MCF 10A (cell line): ENCODE data around the gene GLI1. TPM values are rescaled to one million over a fixed set of nuclear protein-coding genes. Genes with fewer than 3 reads are reported as not detected.
A peak's percentile ranks its signal among the peaks of the same experiment; 100 is the strongest.

Experiments used
- BruUV-seq: library from RNA; stranded (reverse); fragments of 400-500 nt; replicated peaks from 2 replicates; lab custom pipeline; 2021; lab: Mats Ljungman, UMichigan
- CTCF ChIA-PET: fragments of 300-600 bp; sonication (Branson Sonifier 250); formaldehyde crosslinking; extraction: SDS; loops from one replicate; lab custom pipeline; 2021; ENCODE audit warnings: antibody characterized with exemption, inconsistent platforms; lab: Yijun Ruan, JAX
- POLR2A ChIA-PET: fragments of 300-600, 350-650 bp; sonication (Branson Sonifier 250); formaldehyde crosslinking; extraction: SDS; loops from one replicate; lab custom pipeline; 2020; ENCODE audit warnings: antibody characterized with exemption, inconsistent platforms; lab: Yijun Ruan, JAX
- DNase-seq: peaks from one replicate; pipeline ENCODE4 v3.0.0-alpha.2; 2018; ENCODE audit not compliant: unreplicated experiment
- H3K27ac Mint-ChIP-seq: one replicate; pipeline ENCODE4 v1.8.0; 2022; ENCODE audit warnings: mild to moderate bottlenecking, low read depth, mixed read lengths; ENCODE audit not compliant: unreplicated experiment
- H3K27me3 Mint-ChIP-seq: one replicate; pipeline ENCODE4 v1.8.0; 2022; ENCODE audit warnings: mixed read lengths; ENCODE audit not compliant: insufficient read depth, unreplicated experiment
- H3K36me3 Mint-ChIP-seq: one replicate; pipeline ENCODE4 v1.8.0; 2022; ENCODE audit warnings: mild to moderate bottlenecking, moderate library complexity, mixed read lengths; ENCODE audit not compliant: insufficient read depth, unreplicated experiment
- H3K4me1 Mint-ChIP-seq: one replicate; pipeline ENCODE4 v1.8.0; 2022; ENCODE audit warnings: mixed read lengths; ENCODE audit not compliant: insufficient read depth, unreplicated experiment
- H3K4me3 Mint-ChIP-seq: one replicate; pipeline ENCODE4 v1.8.0; 2022; ENCODE audit warnings: mild to moderate bottlenecking, moderate library complexity, mixed read lengths; ENCODE audit not compliant: unreplicated experiment
- H3K9me3 Mint-ChIP-seq: one replicate; pipeline ENCODE4 v1.8.0; 2022; ENCODE audit warnings: mixed read lengths; ENCODE audit not compliant: unreplicated experiment
- intact Hi-C: fragments of 100-400 bp; cut with micrococcal nuclease; formaldehyde crosslinking; loops from 2 replicates; pipeline ENCODE4 v1.14.1; 2022
- total RNA-seq: library from RNA; stranded (reverse); gene quantifications from 2 replicates; pipeline ENCODE4 v1.2.3, GENCODE V29; 2022
- TF ChIP-seq, protein P1 (sequence below): fragments of 200-600 bp; IDR thresholded peaks from one replicate; pipeline ENCODE4 v1.8.0; 2022; ENCODE audit warnings: antibody characterized with exemption, mild to moderate bottlenecking; ENCODE audit not compliant: unreplicated experiment

GLI1 gene
- total RNA-seq, 1 experiment from 2014 or later = not detected

DNA sequence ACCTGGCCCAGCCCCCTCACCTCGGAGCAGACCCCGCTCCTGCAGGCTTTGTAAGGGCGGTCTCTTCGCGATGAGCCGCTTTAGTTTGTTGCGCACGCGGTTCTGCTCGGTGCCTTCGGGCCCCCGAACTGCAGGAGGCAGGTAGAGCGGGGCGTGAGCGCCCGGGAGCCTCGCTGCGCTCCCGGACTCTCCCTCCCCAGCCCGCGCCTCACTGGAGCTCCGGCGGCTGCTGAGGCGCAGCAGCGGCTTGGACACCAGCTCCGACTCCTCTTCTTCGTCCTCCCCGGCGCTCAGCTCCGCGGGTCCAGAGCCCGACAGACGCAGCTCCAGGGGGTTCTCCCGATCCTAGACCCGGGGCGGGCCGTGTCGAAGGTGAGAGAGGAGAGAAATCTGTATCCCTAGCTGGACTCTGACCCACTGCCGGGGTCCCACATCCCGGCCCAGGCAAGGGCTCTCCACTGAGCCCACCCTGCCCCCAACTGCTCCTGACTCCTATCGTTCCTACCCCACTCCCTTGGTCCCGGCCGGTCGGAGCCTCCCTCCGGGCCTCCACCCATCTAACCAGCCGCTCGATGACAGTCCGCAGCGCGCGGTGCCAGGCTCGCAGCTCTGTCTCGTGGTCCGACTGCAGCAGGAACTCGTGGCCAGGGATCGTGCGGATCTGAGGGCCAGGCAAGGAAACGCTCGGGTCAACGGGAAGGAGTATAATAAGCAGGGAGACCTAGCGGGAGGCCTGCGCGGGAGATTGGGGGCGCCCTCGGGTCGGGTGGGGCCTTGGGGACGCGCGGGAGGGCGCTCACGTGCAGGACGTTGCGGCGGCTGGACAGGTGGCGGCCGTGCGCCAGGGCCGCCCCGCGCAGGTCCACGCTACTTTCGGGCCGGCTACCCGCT is 15.9 kb downstream of the GLI1 start:
- peaks cover 7% of the 10 kb centered on the region for H3K4me1 Mint-ChIP-seq
- peaks cover 87% of the 10 kb centered on the region for H3K27me3 Mint-ChIP-seq

DNA sequence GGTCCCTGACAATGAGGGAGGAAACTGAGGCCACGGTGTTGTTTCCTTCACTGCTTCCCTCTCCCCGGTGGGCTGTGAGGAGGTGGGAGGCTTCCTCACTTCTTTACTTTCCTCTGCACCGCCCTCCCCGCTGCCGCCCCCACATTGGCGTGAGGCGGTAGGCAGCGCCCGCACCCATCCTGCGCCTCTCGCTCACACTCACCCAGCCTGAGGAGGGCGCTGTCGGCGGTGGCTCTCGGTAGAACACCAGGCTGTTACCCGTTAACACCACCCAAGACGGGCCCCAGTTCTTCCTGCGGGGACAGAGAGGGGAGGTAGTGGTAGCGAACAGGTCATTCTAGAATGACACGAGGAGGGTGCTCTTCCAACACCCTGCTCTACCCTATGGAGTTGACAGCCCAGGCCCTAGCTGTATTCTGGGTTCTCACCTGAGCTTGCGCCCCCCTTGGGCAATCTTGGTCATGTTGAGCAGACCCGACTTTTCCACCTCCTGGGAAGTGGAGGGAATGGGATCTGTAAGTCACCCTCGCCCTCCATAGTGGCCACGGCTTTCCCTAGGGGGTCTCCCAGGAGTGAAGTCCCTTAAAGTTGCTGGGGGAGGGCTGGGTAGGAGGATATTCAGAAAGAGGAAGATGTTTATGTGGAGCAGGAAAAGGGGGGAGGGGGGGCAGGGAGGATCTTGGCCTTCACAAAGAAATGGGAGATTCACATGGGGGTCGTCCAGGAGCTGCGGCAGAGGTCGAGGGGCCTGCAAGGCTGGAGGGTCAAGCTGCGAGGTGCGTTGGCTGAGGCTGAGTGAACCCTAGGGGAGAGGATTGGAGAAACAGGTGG is 16.8 kb downstream of the GLI1 start:
- intact Hi-C loops = no loop called here
- TF ChIP-seq, protein P1, sequence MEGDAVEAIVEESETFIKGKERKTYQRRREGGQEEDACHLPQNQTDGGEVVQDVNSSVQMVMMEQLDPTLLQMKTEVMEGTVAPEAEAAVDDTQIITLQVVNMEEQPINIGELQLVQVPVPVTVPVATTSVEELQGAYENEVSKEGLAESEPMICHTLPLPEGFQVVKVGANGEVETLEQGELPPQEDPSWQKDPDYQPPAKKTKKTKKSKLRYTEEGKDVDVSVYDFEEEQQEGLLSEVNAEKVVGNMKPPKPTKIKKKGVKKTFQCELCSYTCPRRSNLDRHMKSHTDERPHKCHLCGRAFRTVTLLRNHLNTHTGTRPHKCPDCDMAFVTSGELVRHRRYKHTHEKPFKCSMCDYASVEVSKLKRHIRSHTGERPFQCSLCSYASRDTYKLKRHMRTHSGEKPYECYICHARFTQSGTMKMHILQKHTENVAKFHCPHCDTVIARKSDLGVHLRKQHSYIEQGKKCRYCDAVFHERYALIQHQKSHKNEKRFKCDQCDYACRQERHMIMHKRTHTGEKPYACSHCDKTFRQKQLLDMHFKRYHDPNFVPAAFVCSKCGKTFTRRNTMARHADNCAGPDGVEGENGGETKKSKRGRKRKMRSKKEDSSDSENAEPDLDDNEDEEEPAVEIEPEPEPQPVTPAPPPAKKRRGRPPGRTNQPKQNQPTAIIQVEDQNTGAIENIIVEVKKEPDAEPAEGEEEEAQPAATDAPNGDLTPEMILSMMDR = no peak
- no TSS peak for BruUV-seq
- ChIA-PET CTCF (interaction anchor here (0.5 to 1.0 kb wide), 3 partner anchors 11 to 47 kb away, joined by 3 to 4 read pairs (median 3); no protein-coding TSS in a partner anchor), POLR2A (no interaction called here)
- H3K9me3 Mint-ChIP-seq = no peaks in the 10 kb centered on the region
- H3K4me1 Mint-ChIP-seq = peaks cover 7% of the 10 kb centered on the region
- no peak overlapping the region for H3K4me3 Mint-ChIP-seq
- no peak overlapping the region for H3K27ac Mint-ChIP-seq
- H3K27me3 Mint-ChIP-seq = peaks cover 89% of the 10 kb centered on the region
- no peaks in the 10 kb centered on the region for H3K36me3 Mint-ChIP-seq
- no peak for DNase-seq

More for the DNA sequence above, 15.9 kb downstream of the GLI1 start:
- TF ChIP-seq, protein P1 = no peak
- Mint-ChIP-seq H3K27ac (no peak overlapping the region), H3K36me3 (no peaks in the 10 kb centered on the region), H3K9me3 (no peaks in the 10 kb centered on the region), H3K4me3 (peak overlapping the region; percentile 31)
- intact Hi-C loops = no loop called here
- ChIA-PET CTCF (interaction anchor here (0.5 to 2.7 kb wide), 5 partner anchors 13 to 48 kb away, joined by 3 to 18 read pairs (median 3); no protein-coding TSS in a partner anchor), POLR2A (interaction anchor here (1.4 kb wide), 1 partner anchor 44 kb away, joined by 4 read pairs; the partner anchor contains the start of gene DDIT3)
- no peak for DNase-seq
- BruUV-seq = no TSS peak

DNA sequence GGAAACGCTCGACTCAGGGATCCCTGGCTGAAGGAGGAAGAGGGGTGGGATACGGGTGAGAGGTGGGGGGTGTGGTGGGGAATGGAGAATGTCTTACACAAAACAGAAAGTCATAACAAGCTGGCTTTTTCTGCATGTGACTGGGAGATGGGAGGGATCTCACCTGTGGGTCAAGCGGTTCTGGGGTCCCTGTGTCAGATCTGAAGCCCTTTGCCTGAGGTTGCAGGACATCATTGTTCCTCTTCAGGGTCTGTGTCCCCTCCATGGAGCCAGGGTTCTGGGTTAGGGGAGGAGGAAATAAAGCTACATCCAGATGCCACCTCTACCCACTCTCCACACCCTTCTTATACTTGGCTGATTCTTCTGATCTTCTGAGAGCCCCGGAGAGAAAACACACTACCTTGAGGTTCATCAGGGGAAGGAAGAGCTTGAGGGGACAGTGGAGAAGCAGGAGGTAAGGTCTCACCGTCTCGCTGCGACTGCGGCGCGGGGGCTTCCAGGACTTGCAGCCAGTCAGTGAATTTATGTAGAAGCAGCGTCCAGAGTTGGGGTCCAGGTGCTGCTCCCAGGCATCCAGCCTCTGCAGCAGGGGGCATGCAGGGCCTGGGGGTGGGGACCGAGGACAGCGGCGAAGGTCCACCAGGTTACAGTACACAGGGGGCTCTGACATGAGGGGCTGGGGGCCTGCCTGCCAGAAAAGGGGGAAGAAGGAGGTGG is 17.6 kb downstream of the GLI1 start:
- Mint-ChIP-seq H3K27me3 (peaks cover 89% of the 10 kb centered on the region), H3K36me3 (no peaks in the 10 kb centered on the region), H3K9me3 (no peaks in the 10 kb centered on the region), H3K4me3 (no peak overlapping the region), H3K27ac (no peak overlapping the region), H3K4me1 (peaks cover 7% of the 10 kb centered on the region)
- TF ChIP-seq, protein P1 = no peak
- intact Hi-C loops = no loop called here
- CTCF ChIA-PET = interaction anchor here (1.0 kb wide), 1 partner anchor 10 kb away, joined by 4 read pairs; no protein-coding TSS in a partner anchor
- POLR2A ChIA-PET = no interaction called here
- BruUV-seq = no TSS peak
- DNase-seq = no peak
